Parathyroid adenoma (tissue), 2 donors: ENCODE results near the gene MREG.

ENCODE experiments used
- H2AFZ ChIP-seq: fragments of 300-600 bp; sonication (generic); one replicate; pipeline ENCODE4 v1.7.0; 2017; ENCODE audit warnings: antibody characterized with exemption, mild to moderate bottlenecking
- H3K27ac ChIP-seq: fragments of 300-600 bp; sonication (generic); one replicate; pipeline ENCODE4 v1.7.0; 2017
- H3K27me3 ChIP-seq: fragments of 300-600 bp; sonication (generic); one replicate; pipeline ENCODE4 v1.7.0; 2017; ENCODE audit warnings: low read length; ENCODE audit not compliant: control insufficient read depth, insufficient read depth
- H3K36me3 ChIP-seq: fragments of 300-600 bp; sonication (generic); one replicate; pipeline ENCODE4 v1.7.0; 2017; ENCODE audit warnings: low read length; ENCODE audit not compliant: control insufficient read depth, insufficient read depth
- H3K4me1 ChIP-seq: fragments of 300-600 bp; sonication (generic); one replicate; pipeline ENCODE4 v1.7.0; 2017; ENCODE audit warnings: control low read depth
- H3K4me2 ChIP-seq: fragments of 300-600 bp; sonication (generic); one replicate; pipeline ENCODE4 v1.7.0; 2017; ENCODE audit warnings: low read length
- H3K4me3 ChIP-seq: fragments of 300-600 bp; sonication (generic); one replicate; pipeline ENCODE4 v1.7.0; 2017; ENCODE audit warnings: low read depth, low read length
- H3K79me2 ChIP-seq: fragments of 300-600 bp; sonication (generic); one replicate; pipeline ENCODE4 v1.7.0; 2017; ENCODE audit warnings: control low read depth
- H3K9ac ChIP-seq: fragments of 300-600 bp; sonication (generic); one replicate; pipeline ENCODE4 v1.7.0; 2017; ENCODE audit warnings: mild to moderate bottlenecking
- H3K9me3 ChIP-seq: fragments of 300-600 bp; sonication (generic); one replicate; pipeline ENCODE4 v1.7.0; 2017; ENCODE audit warnings: low read length; ENCODE audit not compliant: control insufficient read depth
- CTCF ChIP-seq: fragments of 300-600 bp; sonication (generic); IDR thresholded peaks from one replicate; pipeline ENCODE4 v1.7.0; 2017; ENCODE audit warnings: antibody characterized with exemption, mild to moderate bottlenecking
- donor health status: primary hyperparathyroidism.

The MREG gene

GRCh38 chr2:215911301-215912085 is 101.9 kb downstream of the MREG start:
- no peak for TF ChIP-seq CTCF
- Histone ChIP-seq H2AFZ (no peak overlapping the region), H3K36me3 (no peaks in the 10 kb centered on the region), H3K4me1 (no peaks in the 10 kb centered on the region), H3K9me3 (no peaks in the 10 kb centered on the region), H3K4me3 (no peak overlapping the region), H3K4me2 (no peak overlapping the region), H3K27me3 (no peaks in the 10 kb centered on the region), H3K27ac (no peak overlapping the region), H3K9ac (no peak overlapping the region), H3K79me2 (no peaks in the 10 kb centered on the region)

- Histone ChIP-seq H3K79me2 (no peaks in the 10 kb centered on the region), H3K9ac (no peak overlapping the region), H3K4me2 (no peak overlapping the region), H3K9me3 (no peaks in the 10 kb centered on the region), H3K27me3 (no peaks in the 10 kb centered on the region), H3K4me3 (no peak overlapping the region), H3K4me1 (no peaks in the 10 kb centered on the region), H2AFZ (no peak overlapping the region), H3K36me3 (no peaks in the 10 kb centered on the region), H3K27ac (no peak overlapping the region)
- no peak for TF ChIP-seq CTCF
Measured at GRCh38 chr2:215910180-215910579, 103.2 kb downstream of the MREG start.

GRCh38 chr2:215907147-215907546 is 106.2 kb downstream of the MREG start:
- Histone ChIP-seq H3K27me3 (no peaks in the 10 kb centered on the region), H3K9me3 (no peaks in the 10 kb centered on the region), H3K4me2 (no peak overlapping the region), H3K36me3 (no peaks in the 10 kb centered on the region), H3K9ac (no peak overlapping the region), H3K27ac (no peak overlapping the region), H2AFZ (no peak overlapping the region), H3K4me3 (no peak overlapping the region), H3K4me1 (no peaks in the 10 kb centered on the region), H3K79me2 (no peaks in the 10 kb centered on the region)
- TF ChIP-seq CTCF = no peak

- H3K36me3 ChIP-seq = no peaks in the 10 kb centered on the region
- no peak for TF ChIP-seq CTCF
- H3K4me2 ChIP-seq = no peak overlapping the region
- H3K4me1 ChIP-seq = no peaks in the 10 kb centered on the region
- H3K27ac ChIP-seq = no peak overlapping the region
- H2AFZ ChIP-seq = no peak overlapping the region
- H3K4me3 ChIP-seq = no peak overlapping the region
- H3K79me2 ChIP-seq = no peaks in the 10 kb centered on the region
- no peaks in the 10 kb centered on the region for H3K27me3 ChIP-seq
- no peaks in the 10 kb centered on the region for H3K9me3 ChIP-seq
- H3K9ac ChIP-seq = no peak overlapping the region
Measured at GRCh38 chr2:215906458-215906857, 106.9 kb downstream of the MREG start.

GRCh38 chr2:215905691-215906090 is 107.7 kb downstream of the MREG start:
- Histone ChIP-seq H3K4me3 (no peak overlapping the region), H3K36me3 (no peaks in the 10 kb centered on the region), H3K27ac (no peak overlapping the region), H3K9ac (no peak overlapping the region), H3K4me2 (no peak overlapping the region), H2AFZ (no peak overlapping the region), H3K4me1 (no peaks in the 10 kb centered on the region), H3K79me2 (no peaks in the 10 kb centered on the region), H3K27me3 (no peaks in the 10 kb centered on the region), H3K9me3 (no peaks in the 10 kb centered on the region)
- no peak for TF ChIP-seq CTCF
